Superior temporal gyrus (tissue), 1 donor: Measurements from ENCODE around the gene IFRD2.
A peak's percentile ranks its signal among the peaks of the same experiment; 100 is the strongest.

ENCODE experiments used
- DNase-seq: peaks from one replicate; pipeline ENCODE4 v3.0.0-alpha.2; 2016; ENCODE audit errors: extremely low spot score

Gene IFRD2

DNA sequence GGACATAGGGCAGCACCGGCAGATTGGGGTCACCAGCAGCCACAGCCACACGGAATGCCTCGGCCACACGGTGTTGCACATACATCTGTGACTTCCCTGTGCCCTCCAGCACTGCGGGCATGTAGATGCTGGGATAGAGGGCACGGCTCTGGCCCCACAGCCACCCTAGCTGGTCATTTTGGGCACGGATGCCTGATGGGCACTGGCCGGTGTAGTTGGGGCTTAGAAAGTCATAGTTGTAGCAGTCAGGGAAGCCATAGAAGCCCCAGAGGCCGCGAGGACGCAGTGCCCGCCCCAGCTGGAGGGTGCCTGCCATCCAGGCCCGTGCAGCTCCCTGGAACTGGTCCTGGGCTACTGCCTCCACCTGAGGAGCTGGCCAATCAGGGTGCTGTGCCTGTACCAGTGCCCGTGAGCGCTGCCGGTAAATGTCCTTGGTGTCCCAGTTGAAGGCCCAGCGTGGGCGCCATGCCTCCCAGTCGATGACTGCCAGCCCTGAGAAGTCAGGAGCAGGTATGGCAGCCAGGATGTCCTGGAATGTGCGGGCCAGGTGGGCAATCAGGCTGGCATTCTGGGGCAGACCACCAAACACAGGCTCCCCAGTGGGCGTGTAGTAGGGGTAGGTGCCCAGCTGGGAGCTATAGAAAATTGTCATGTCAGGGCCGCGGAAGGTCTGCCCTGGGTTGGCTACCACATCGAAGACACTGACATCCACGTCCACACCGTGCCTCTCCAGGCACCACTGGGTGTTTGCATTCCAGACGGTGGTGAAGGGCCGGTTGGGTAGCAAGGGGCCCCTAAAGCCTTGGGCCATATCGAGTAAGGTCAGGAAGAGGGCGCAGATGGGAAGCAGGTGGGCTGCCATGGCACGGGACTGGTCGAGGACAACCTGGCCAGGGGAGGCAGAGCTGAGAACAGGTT lies 10.1 kb upstream of the IFRD2 start:
- DNase-seq: no peak

DNA sequence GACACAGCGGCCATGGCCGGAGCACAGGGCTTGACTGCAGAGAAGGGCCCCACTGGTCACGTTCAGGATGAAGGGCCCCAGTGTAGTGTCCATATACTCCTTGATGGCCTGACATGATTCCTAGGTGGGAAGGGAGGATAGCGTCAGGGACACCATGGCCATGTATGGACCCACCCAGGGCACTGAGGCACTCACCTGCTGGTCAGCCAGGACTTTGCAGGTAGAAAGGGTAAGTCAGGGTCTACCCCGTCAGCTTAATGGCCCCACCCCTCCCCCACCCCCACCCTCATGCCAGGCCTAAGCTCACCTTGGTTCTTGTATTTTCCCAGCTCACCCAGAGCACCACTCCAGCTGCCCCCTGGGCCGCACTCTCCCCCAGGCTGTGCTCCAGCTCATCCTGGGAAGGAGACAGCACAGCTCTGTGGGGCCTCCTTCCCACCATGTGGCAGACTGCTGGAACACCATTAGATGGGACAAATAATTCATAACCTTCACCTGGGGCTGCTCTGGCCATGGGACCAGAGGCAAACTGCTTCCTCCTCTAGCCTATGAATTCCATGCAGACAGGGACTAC lies 8.5 kb upstream of the IFRD2 start:
- DNase-seq: no peak

DNA sequence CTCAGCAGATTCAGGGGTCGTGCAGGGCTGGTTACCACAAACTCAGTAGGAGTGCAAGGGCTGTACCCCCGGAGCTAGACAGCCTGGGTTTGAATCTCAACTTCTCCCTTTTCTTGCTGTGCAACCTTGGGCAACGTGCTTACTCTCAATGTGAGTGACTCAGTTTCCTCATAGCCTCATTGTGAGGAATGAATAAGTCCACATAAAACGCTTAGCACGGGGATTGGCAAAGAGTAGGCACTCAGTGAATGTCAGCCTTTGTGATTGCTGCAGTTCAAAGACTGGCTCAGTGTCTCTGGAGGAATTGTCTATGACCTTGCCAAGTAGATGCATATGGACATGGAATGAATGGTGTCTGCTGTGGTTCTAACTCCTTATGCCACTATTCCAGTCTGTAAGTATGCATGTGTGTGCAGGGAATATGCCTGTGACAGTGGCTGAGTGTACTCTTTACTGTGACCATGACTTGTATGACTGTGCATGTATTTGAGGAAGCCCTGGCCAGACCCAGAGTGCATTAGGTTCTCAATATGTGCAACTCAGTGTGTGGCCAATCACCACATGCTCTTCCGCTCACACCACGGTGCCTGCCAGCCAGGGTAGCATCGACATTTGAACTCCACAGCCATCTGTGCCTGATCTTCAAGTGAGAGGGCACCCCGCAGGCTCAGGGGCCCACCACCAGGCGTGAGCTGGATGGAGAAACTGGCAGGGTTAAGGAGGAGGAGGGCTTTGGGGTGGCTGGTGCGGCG lies 7.9 kb upstream of the IFRD2 start:
- DNase-seq: peak; percentile 92

DNA sequence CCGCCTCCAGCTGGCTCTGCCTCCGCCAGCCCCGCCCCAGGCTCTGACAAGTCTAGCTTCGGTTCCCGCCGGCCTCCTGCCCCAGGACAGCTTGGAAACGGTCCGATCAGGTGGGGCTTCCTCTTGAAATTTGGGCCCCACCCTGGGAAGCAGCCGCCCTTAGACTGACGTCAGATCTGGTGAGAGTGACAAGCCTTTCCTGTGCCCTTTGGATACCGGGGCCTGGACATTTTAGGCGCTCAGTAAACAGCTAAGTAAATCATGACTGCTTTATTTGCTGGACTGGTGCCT lies 7.4 kb upstream of the IFRD2 start:
- no peak for DNase-seq

DNA sequence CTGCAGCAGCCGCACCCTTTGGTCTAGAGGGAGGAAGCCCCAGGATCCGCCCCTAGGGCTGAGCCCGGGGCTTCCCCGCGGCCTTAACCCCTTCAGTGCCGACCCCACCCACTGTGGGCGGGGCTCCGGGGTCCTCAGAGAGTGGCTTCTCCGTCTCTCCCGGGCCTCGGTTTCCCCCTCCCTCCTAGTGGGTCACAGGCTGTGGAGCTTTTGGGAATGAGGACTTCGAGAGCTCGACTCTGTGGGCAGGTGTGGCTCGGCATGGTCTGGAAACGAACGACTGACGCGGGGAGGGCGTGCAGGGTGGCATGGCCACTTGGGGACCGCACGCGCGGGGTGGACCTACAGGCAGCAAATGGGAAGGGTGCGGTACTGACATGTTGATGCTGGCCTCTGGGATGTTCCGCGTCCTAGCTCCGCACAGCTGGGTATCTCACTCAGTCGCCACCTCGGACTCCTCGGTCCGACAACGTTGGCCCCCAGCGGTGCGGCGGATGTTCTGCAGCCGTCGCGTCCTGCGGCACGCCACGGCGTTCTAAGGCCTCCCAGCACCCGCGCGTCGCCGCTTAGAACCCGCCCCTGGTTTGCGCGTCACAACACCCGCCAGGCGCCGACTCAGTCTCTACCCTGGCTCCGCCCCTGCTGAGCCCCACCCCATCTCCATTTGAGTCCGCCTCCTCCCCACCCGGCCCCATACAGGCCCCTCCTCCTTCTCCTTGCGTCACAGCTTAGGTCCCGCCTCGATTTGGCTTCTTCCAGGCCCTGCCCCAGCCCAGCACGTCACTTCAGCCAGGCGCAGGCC lies 6.8 kb upstream of the IFRD2 start, which contains the start of the genes HYAL3 and NAA80:
HYAL3 (minus strand) TSS at position 570 of the 802 bp plus-strand sequence. CDS start 3,803 bp downstream, outside the sequence.
NAA80 (minus strand) TSS at position 570 of the 802 bp plus-strand sequence. CDS start 1,942 bp downstream, outside the sequence.
- peak; percentile 99 for DNase-seq

DNA sequence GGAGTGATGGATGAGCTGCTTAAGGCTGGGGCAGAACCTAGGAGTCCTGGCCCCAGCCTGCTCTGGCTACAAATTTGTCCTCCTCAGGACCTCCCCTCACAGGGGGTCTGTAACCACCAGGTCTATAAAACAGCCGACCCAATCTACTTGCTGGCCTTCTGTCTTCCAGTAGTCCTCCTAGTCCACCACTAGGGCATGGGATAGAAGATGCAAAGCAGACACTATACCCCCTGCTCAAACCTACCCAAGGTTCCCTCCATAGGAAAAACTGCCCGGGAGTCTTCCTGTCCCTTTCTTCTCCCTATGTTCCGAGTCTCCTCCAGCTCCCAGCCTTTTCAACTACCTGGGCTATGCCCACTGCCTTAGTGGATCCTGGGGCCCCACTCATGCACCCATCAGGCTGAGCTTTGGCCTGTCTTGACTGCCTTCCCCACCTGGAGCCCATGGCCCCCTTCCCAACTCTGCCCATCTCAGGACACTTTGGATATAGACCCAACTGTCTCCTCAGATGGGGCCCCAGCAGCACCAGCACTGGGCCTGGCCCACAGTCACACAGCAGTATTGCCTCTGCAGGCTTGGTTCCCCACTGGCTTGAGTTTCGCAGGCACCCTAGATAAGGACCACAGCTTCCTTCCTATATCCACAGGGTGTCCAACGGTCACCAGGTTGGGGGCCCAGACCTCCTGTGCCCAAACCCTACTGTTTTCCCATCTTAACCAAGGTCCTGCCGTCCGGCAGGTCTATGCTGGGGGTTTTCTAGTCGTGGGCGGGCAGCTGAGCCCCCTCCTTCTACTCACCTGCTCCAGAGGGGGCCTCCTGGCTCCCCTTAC lies 5.9 kb upstream of the IFRD2 start:
- no peak for DNase-seq

DNA sequence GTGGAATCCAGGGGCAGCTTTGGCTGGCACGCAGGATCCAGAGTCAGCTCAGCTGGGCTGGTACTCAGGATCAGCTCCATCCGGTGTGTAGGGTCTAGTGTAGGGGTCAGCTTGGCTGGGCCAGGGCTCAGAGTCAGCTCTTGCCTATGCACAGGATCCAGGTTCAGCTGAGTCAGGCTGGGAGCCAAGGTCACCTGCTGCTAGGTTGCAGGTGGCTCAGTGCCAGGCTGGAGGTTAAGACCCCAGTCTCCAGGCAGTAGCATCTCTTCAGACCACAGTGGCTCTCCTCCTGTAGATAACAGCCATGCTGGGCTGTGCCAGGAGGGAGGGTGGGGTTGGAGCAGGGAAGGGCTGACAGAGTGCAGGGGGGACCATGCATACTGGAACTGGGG lies 5.2 kb upstream of the IFRD2 start:
- DNase-seq: no peak

DNA sequence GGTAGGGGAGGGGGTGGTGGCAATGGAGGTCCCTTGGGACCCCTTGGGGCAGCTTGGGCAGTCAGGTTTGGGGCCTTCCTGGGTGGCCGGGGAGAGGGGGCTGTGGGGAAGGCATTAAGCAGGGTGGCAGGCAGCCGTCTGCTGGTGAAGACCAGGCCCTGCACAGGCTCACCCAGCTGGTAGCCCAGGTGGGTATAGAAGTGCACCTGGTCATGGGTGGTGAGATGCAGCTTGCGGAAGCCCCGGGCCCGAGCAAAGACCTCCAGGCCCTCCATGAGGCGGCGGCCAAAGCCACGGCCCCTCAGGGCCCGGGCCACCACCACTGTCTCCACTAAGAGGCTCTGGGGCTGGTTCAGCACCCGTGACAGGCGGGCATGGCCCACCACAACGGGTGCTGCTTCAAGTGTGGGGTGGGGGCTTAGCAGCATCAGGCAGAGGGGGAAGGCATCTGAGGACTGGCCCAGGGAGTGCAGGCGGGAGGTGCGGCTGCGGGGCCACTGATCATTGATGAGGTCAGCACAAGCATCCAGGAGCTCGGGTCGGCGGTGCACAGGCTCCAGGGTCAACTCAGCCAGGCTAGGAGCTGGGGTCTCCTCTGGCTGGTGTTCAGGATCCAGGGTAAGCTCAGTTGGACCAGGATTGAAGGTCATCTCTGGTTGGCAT lies 4.6 kb upstream of the IFRD2 start:
- DNase-seq: no peak

DNA sequence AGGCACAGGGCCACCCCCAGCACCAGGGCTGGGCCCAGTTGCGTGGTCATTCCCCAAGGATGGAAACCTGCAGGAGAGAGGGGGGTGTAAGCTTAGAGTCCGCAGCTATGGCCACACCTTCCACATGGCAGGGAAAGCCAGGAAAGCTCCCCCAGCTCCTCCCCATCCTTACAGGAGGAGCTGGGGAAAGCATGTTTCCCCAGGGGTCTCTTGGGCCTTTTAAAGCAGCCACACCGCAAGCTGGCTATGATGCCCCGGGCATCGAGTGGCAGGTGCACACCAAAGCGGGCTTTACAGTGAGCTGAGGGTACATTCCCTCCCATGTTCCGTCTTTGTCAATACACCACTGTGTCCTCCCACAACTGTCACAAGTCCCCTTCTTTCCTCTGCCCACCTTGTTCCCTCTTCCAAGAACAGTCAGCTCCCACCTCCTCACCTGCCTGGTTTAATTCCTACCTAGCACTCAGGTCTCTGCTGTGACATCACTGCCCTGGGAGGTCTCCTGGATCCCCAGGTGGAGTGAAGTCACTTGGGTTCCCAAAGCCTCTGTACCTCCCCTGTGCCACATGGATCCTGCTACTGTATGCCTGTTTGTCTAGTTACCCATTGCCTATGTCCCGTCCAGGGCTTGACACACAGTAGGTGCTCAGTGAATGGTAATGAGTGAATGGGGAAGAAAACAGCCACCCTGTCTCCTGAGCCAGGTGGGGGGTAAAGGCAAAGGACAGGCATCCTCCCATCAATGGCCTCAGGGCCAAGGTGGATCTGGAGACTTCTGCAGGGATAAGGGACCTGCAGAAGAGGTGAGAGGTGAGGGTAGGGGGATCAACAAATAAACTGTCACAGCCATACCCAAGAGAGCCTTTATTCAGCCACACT lies 3.6 kb upstream of the IFRD2 start:
- no peak for DNase-seq

DNA sequence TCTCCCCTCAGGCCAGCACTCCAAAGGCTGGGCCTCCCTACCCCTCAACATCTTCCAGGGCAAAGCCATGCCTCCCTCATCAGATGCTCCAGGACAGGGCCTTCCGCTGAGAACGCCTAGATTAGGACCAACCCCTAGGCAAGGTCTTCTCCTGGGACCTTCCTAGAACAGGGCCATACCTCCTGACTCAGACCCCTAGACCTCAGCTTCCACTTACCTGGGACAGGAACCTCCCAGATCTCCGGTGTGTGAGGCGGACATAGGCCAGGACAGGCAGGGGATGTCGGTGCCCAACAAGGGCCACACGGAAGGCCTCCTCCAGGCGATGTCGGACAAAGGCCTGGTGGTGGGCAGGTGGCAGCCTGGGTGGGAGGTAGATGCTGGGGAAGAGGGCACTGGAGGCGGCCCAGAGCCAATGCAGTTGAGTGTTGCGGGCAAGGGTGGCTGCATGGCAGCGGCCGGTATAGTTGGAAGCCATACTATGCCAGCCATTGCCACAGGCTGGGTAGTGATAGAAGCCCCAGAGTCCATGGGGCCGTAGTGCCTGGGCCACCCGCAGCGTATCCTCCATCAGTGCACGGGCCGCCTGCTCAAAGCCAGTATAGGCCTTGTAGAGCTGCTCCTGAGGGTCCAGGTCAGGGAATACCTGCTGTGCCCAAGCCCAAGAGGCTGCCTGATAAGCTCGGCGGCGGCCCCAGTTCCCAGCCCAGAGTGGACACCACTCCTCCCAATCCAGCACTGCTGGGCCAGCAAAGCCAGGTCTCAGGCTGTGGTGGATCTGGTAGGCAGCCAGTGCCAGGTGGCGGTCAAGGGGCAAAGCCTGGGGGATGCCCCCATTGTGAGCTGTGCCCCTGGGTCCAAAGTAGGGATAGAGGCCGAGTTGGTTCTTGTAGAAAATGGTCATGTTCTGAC lies 2.5 kb upstream of the IFRD2 start:
- no peak for DNase-seq

DNA sequence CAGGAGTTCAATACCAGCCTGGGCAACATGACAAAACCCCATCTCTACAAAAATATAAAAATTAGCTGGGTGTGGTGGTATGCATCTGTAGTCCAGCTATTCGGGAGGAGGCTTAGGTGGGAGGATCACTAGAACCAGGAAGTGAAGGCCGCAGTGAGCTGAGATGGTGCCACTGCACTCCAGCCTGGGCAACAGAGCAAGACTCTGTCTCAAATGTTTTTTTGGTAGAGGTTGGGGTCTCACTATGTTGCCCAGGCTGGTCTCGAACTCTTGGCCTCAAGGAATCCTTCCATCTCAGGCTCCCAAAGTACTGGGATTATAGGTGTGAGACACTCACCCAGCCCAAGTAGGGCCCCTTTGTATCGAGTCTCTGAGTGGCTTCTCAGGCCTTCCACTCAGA lies 1.9 kb upstream of the IFRD2 start:
- no peak for DNase-seq

DNA sequence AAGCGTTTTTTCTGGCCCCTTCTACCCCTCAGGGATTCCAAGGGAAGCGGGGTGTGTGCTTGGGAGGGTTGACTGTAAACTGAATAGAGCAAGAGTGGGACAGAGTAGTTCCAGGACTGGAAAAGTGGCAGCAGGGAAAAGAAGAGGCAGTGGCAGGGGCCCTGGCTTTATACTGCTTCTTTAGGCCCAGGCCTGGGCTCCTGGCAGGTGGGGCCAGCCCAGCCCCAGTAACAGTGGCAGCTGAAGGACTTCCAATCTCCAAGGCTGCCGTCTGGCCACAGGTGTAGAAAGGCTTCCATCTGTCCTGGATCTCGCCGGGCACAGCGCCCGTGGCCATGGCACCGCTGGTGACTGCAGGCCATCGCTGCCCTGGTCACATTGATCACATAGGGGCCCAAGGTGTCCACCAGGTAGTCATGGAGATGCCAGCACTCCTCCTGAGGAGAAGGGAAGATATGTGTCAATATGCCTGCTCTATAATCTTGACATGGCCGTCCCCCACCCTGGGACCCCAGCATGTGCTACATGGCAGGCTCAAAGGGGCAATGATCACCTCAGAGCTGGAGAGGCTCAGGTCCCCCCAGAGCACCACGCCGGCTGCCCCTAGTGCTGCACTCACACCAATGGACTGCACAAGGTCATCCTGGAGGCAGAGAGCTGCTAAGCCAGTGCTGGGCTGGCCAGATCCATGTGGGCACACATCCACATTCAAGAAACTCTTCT lies 1.0 kb upstream of the IFRD2 start:
- DNase-seq: no peak

DNA sequence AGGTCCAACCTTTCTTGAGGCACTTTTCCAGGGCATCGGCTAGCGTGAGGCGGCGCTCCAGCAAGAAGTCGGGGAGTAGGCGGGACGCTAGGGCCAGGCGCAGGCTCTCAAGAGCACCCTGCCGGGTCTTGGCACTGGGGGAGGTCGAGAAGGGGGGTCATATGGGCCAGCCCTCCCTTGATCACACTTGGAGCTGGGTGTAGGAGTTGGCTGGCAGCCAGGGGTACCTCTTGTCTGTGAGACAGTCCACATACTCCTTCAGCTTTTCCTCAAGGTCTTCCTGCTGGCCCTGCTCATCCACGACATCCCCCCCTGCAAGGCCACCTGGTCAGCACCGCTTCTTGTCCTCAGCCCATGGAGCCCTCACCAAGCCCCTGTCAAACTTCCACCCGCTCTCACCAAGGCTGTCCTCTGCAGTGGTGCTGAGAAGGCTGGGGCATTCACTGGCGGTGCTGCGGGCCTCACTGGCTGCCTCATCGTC lies 2.0 kb downstream of the IFRD2 start:
- DNase-seq: no peak

DNA sequence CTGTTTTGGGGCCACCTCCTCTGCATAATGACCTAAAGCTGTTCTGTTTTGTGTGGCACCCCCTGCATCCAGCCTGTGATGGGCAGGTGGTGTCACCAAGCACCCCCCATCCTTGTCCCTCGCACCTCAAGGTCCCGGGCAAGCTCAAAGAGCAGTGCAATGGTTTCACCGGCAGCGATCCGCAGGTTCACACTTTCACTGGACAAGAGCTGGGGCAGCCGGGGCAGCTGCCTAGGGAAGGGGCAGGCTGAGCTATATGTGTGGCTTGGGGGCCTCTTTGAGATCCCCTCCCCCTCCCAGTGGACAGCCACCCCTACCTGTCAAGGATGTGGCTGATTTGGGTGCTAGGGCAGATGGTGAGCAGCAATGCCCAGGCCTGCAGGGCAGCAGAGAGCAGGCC lies 3.1 kb downstream of the IFRD2 start:
- DNase-seq: no peak

DNA sequence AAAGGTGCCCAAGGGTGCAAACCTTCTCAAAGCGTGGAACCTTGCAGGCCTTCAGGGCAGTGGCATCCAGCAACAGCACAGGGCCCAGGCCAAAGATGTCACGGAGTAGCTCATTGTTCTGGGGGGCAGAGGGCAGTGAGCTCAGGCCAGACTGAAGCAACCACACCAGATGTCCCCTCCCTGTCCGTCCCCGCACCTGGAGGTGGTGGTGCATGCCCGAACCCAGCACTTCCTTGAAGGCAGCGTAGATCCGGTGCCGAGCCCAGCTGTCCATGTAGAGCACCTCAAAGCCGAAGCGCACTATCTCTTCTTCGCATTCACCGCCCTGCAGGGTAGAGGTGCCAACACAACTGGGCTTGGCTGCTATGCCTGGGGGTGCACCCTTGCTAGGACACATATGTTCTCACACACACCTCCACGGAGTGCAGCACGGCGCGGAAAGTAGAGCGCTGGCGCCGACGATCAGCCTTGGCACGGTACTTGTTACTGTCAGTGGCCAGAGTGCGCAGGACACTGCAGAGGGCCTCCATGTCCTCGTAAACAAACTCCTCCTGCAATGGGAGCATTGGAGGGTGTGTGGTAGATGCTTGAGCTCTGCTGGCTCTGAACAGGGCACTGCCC lies 3.7 kb downstream of the IFRD2 start:
- no peak for DNase-seq

DNA sequence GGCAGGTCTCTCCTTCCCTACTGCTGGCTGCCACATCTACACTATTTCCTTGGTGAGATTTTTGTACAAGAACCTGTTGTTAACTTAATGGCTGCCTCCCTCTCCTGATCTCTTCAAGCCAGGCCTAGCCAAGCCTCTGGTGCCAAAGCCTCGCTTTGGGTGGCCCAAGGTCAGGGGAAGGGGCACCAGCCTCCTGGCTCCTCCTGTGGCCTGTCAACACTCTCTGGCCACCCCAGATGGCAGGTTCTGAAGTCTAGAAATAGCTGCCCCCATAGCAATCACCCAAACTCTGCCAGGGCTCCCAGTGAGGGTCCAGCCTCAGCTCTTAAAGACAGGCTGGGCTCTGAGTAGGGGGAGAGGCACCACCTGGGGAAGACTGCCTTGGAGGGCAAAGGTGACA lies 5.0 kb downstream of the IFRD2 start:
- DNase-seq: no peak
